Vagina (tissue), 2 donors: ENCODE data around the gene C17orf50. TPM values are rescaled to one million over a fixed set of nuclear protein-coding genes. Genes with fewer than 3 reads are reported as not detected.

Experiments
- DNase-seq, 2 donors: peaks; one replicate each; pipeline ENCODE4 v3.0.0-alpha.2; 2017; ENCODE audit errors: extremely low spot score in 2 of 2
- H3K27ac ChIP-seq: fragments of 200-600 bp; sonication (generic); one replicate; pipeline ENCODE4 v1.5.1; 2019
- H3K27me3 ChIP-seq: fragments of 200-600 bp; sonication (generic); one replicate; pipeline ENCODE4 v1.5.1; 2019
- H3K36me3 ChIP-seq, 2 donors: fragments of 200-600 bp; sonication (generic); one replicate each; pipeline ENCODE4 v1.5.1; 2017 to 2019
- H3K4me1 ChIP-seq: fragments of 200-600 bp; sonication (generic); one replicate; pipeline ENCODE4 v1.5.1; 2019
- H3K4me3 ChIP-seq, 2 donors: fragments of 200-600 bp; sonication (generic); 1 replicate in 1 of 2; 2 replicates in 1 of 2; pipeline ENCODE4 v1.5.1; 2016 to 2019
- H3K9me3 ChIP-seq: fragments of 200-600 bp; sonication (generic); one replicate; pipeline ENCODE4 v1.5.1; 2019
- CTCF ChIP-seq, 3 experiments: fragments of 450-650 bp in 2 of 3; fragments of 200-600 bp in 1 of 3; sonication (generic) in 1 of 3; IDR thresholded peaks; one replicate each; pipeline ENCODE4 v1.5.1; 2017 to 2019; ENCODE audit warnings: antibody characterized with exemption in 3 of 3, mild to moderate bottlenecking in 2 of 3, moderate library complexity in 2 of 3
- POLR2A ChIP-seq, 2 donors: fragments of 450-650 bp; IDR thresholded peaks; one replicate each; pipeline ENCODE4 v1.6.1; 2017; ENCODE audit warnings: antibody characterized with exemption in 2 of 2, mild to moderate bottlenecking in 2 of 2, moderate library complexity in 2 of 2
- POLR2AphosphoS5 ChIP-seq, 2 donors: sonication (generic); formaldehyde crosslinking; IDR thresholded peaks; one replicate each; pipeline ENCODE4 v1.9.0; 2017; ENCODE audit warnings: antibody characterized with exemption in 2 of 2, mild to moderate bottlenecking in 2 of 2, low read depth in 1 of 2; ENCODE audit not compliant: insufficient read depth in 1 of 2
- intact Hi-C: fragments of 100-400 bp; cut with DNase I; formaldehyde crosslinking; loops from one replicate; pipeline ENCODE4 v1.15.1; 2023
- total RNA-seq: library from RNA; depleted of rRNA; stranded (reverse); fragments of >200 nt; gene quantifications from one replicate; pipeline ENCODE4 v1.2.3, GENCODE V29; 2016

C17orf50 gene
- total RNA-seq, 1 donor from 2014 or later: not detected

GRCh38 chr17:35774499-35774898, 13.8 kb downstream of the C17orf50 start:
- Histone ChIP-seq H3K4me1 (peaks cover 26% of the 10 kb centered on the region), H3K4me3 (no peak overlapping the region), H3K9me3 (no peaks in the 10 kb centered on the region), H3K27ac (peak overlapping the region; percentile 25), H3K36me3 (no peaks in the 10 kb centered on the region), H3K27me3 (no peaks in the 10 kb centered on the region)
- TF ChIP-seq CTCF (IDR thresholded peaks at IDR 0.05) (no peak), POLR2A (IDR thresholded peaks at IDR 0.05) (no peak), POLR2AphosphoS5 (IDR thresholded peaks at IDR 0.05; ENCODE audit: insufficient read depth in 1 of 2, low read depth in 1 of 2) (no peak)
- intact Hi-C loops: no loop called here
- no peak for DNase-seq

GRCh38 chr17:35775039-35775438, 14.4 kb downstream of the C17orf50 start:
- peaks cover 26% of the 10 kb centered on the region for H3K4me1 ChIP-seq

GRCh38 chr17:35775583-35775982, 14.9 kb downstream of the C17orf50 start:
- peaks cover 26% of the 10 kb centered on the region for H3K4me1 ChIP-seq
- no peaks in the 10 kb centered on the region for H3K9me3 ChIP-seq
- intact Hi-C loops: no loop called here

More at GRCh38 chr17:35775039-35775438, 14.4 kb downstream of the C17orf50 start:
- H3K36me3 ChIP-seq: no peaks in the 10 kb centered on the region
- H3K27ac ChIP-seq: no peak overlapping the region
- H3K4me3 ChIP-seq: no peak overlapping the region
- no peak for TF ChIP-seq POLR2A (IDR thresholded peaks at IDR 0.05)
- TF ChIP-seq POLR2AphosphoS5 (IDR thresholded peaks at IDR 0.05; ENCODE audit: insufficient read depth in 1 of 2, low read depth in 1 of 2): no peak
- no peak for TF ChIP-seq CTCF (IDR thresholded peaks at IDR 0.05)
- DNase-seq: no peak
- no peaks in the 10 kb centered on the region for H3K27me3 ChIP-seq
- intact Hi-C loops: no loop called here
- H3K9me3 ChIP-seq: no peaks in the 10 kb centered on the region

GRCh38 chr17:35778641-35779196, 18.0 kb downstream of the C17orf50 start:
- intact Hi-C loops: no loop called here
- no peak for DNase-seq
- H3K4me3 ChIP-seq: no peak overlapping the region
- no peaks in the 10 kb centered on the region for H3K9me3 ChIP-seq
- H3K27ac ChIP-seq: no peak overlapping the region
- no peaks in the 10 kb centered on the region for H3K36me3 ChIP-seq
- no peak for TF ChIP-seq POLR2AphosphoS5 (IDR thresholded peaks at IDR 0.05; ENCODE audit: insufficient read depth in 1 of 2, low read depth in 1 of 2)
- TF ChIP-seq POLR2A (IDR thresholded peaks at IDR 0.05): no peak
- TF ChIP-seq CTCF (IDR thresholded peaks at IDR 0.05): no peak
- peaks cover 30% of the 10 kb centered on the region for H3K4me1 ChIP-seq
- H3K27me3 ChIP-seq: no peaks in the 10 kb centered on the region

More at GRCh38 chr17:35775583-35775982, 14.9 kb downstream of the C17orf50 start:
- no peak for DNase-seq
- H3K27ac ChIP-seq: no peak overlapping the region
- no peak for TF ChIP-seq POLR2AphosphoS5 (IDR thresholded peaks at IDR 0.05; ENCODE audit: insufficient read depth in 1 of 2, low read depth in 1 of 2)
- TF ChIP-seq CTCF (IDR thresholded peaks at IDR 0.05): no peak
- no peak for TF ChIP-seq POLR2A (IDR thresholded peaks at IDR 0.05)
- no peaks in the 10 kb centered on the region for H3K36me3 ChIP-seq
- no peak overlapping the region for H3K4me3 ChIP-seq
- H3K27me3 ChIP-seq: no peaks in the 10 kb centered on the region

GRCh38 chr17:35780950-35781349, 20.3 kb downstream of the C17orf50 start:
- no peak for DNase-seq
- H3K4me1 ChIP-seq: peaks cover 31% of the 10 kb centered on the region
- intact Hi-C loops: no loop called here

More at GRCh38 chr17:35780950-35781349, 20.3 kb downstream of the C17orf50 start:
- H3K36me3 ChIP-seq: no peaks in the 10 kb centered on the region
- TF ChIP-seq POLR2A (IDR thresholded peaks at IDR 0.05) (no peak), CTCF (IDR thresholded peaks at IDR 0.05) (no peak), POLR2AphosphoS5 (IDR thresholded peaks at IDR 0.05; ENCODE audit: insufficient read depth in 1 of 2, low read depth in 1 of 2) (no peak)
- H3K27me3 ChIP-seq: no peaks in the 10 kb centered on the region
- no peak overlapping the region for H3K27ac ChIP-seq
- H3K4me3 ChIP-seq: no peak overlapping the region
- no peaks in the 10 kb centered on the region for H3K9me3 ChIP-seq
